Measurements from ENCODE around the gene ANXA2R. TPM values are rescaled to one million over a fixed set of nuclear protein-coding genes. Genes with fewer than 3 reads are reported as not detected.

ANXA2R gene
- total and polyA plus RNA-seq, 4 experiments from 2014 or later: 35.8 to 47.8 (median 45.2) TPM

GRCh38 chr5:43006424-43007202 lies 33.5 kb downstream of the ANXA2R start:
- Histone ChIP-seq H3K27me3 (ENCODE audit: insufficient read depth, low read length) (no peaks in the 10 kb centered on the region), H3K9me3 (ENCODE audit: control insufficient read depth in 1 of 2, low read length in 2 of 2) (no peaks in the 10 kb centered on the region), H3K36me3 (ENCODE audit: insufficient read depth, low read length) (no peaks in the 10 kb centered on the region), H3K27ac (ENCODE audit: low read depth, low read length) (peak overlapping the region; percentile 85), H3K4me3 (ENCODE audit: low read length in 2 of 2) (peak overlapping the region; percentile 66 to 84), H3K4me1 (ENCODE audit: insufficient read depth, low read length) (peaks cover 33% of the 10 kb centered on the region)
- H3K4me1 Mint-ChIP-seq: peaks cover 18 to 47% (median 30%) of the 10 kb centered on the region in 4 donors
- CTCF ChIA-PET (ENCODE audit: partially characterized antibody): interaction anchor here (1.1 to 5.3 kb wide), 12 partner anchors 7 to 98 kb away, joined by 3 to 149 read pairs (median 12); no protein-coding TSS in a partner anchor
- peak overlapping the region; percentile 90 to 99 (median 97) for H3K27ac Mint-ChIP-seq
- DNase-seq: no peak
- no peaks in the 10 kb centered on the region for H3K9me3 Mint-ChIP-seq
- intact Hi-C loops (cut with micrococcal nuclease): loop anchor here (5.0 kb wide), 1 partner anchor 116 kb away; the partner anchor contains the start of gene ZNF131
- POLR2A ChIA-PET (ENCODE audit: partially characterized antibody): interaction anchor here (0.7 to 6.5 kb wide), 15 partner anchors 13 to 478 kb away, joined by 3 to 893 read pairs (median 41); partner anchors contain the start of genes ANXA2R, HMGCS1, TMEM267 and ZNF131
- H3K4me3 Mint-ChIP-seq: peak overlapping the region; percentile 84 to 94 (median 91)
- H3K27me3 Mint-ChIP-seq: no peaks in the 10 kb centered on the region
- peaks cover 0 to 18% of the 10 kb centered on the region in 2 donors for H3K36me3 Mint-ChIP-seq

- H3K36me3 Mint-ChIP-seq: peaks cover 0 to 16% of the 10 kb centered on the region in 2 donors
- Histone ChIP-seq H3K4me3 (ENCODE audit: low read length in 2 of 2) (no peak overlapping the region), H3K27ac (ENCODE audit: low read depth, low read length) (no peak overlapping the region), H3K27me3 (ENCODE audit: insufficient read depth, low read length) (no peaks in the 10 kb centered on the region), H3K36me3 (ENCODE audit: insufficient read depth, low read length) (no peaks in the 10 kb centered on the region), H3K9me3 (ENCODE audit: control insufficient read depth in 1 of 2, low read length in 2 of 2) (no peaks in the 10 kb centered on the region), H3K4me1 (ENCODE audit: insufficient read depth, low read length) (peaks cover 17% of the 10 kb centered on the region)
- ChIA-PET CTCF (ENCODE audit: partially characterized antibody) (interaction anchor here (5.0 to 5.3 kb wide), 2 partner anchors 11 to 14 kb away, joined by 138 to 149 read pairs; no protein-coding TSS in a partner anchor), POLR2A (ENCODE audit: partially characterized antibody) (interaction anchor here (5.3 to 6.5 kb wide), 3 partner anchors 11 to 36 kb away, joined by 537 to 893 read pairs (median 765); partner anchors contain the start of gene ANXA2R)
- peak overlapping the region in 1 of 8 donors; percentile 27 for H3K4me3 Mint-ChIP-seq
- intact Hi-C loops (cut with micrococcal nuclease): loop anchor here (5.0 kb wide), 1 partner anchor 117 kb away; the partner anchor contains the start of gene ZNF131
- H3K27me3 Mint-ChIP-seq: no peaks in the 10 kb centered on the region
- H3K4me1 Mint-ChIP-seq: peaks cover 11 to 31% (median 16%) of the 10 kb centered on the region in 4 donors
- H3K9me3 Mint-ChIP-seq: no peaks in the 10 kb centered on the region
- no peak for DNase-seq
- peak overlapping the region in 1 of 7 donors; percentile 4 for H3K27ac Mint-ChIP-seq
Measured at GRCh38 chr5:43005031-43005430, 35.1 kb downstream of the ANXA2R start.

- no peaks in the 10 kb centered on the region for H3K36me3 Mint-ChIP-seq
- H3K36me3 ChIP-seq (ENCODE audit: insufficient read depth, low read length): no peaks in the 10 kb centered on the region
- H3K27me3 Mint-ChIP-seq: no peaks in the 10 kb centered on the region
- POLR2A ChIA-PET (ENCODE audit: partially characterized antibody): interaction anchor here (1.1 to 2.8 kb wide), 3 partner anchors 8 to 36 kb away, joined by 3 to 14 read pairs (median 3); no protein-coding TSS in a partner anchor
- H3K4me3 Mint-ChIP-seq: no peak overlapping the region
- CTCF ChIA-PET (ENCODE audit: partially characterized antibody): interaction anchor here (1.6 kb wide), 1 partner anchor 18 kb away, joined by 5 read pairs; no protein-coding TSS in a partner anchor
- H3K9me3 Mint-ChIP-seq: no peaks in the 10 kb centered on the region
- no peak overlapping the region for H3K27ac Mint-ChIP-seq
- no peak for DNase-seq
- no peak overlapping the region for H3K27ac ChIP-seq (ENCODE audit: low read depth, low read length)
- intact Hi-C loops (cut with micrococcal nuclease): no loop called here
- H3K9me3 ChIP-seq (ENCODE audit: control insufficient read depth in 1 of 2, low read length in 2 of 2): no peaks in the 10 kb centered on the region
- peaks cover under 1 to 14% (median 6%) of the 10 kb centered on the region in 4 donors for H3K4me1 Mint-ChIP-seq
- no peaks in the 10 kb centered on the region for H3K27me3 ChIP-seq (ENCODE audit: insufficient read depth, low read length)
- peaks cover 8% of the 10 kb centered on the region for H3K4me1 ChIP-seq (ENCODE audit: insufficient read depth, low read length)
- no peak overlapping the region for H3K4me3 ChIP-seq (ENCODE audit: low read length in 2 of 2)
Measured at GRCh38 chr5:43001748-43002147, 38.4 kb downstream of the ANXA2R start.

- POLR2A ChIA-PET (ENCODE audit: partially characterized antibody): interaction anchor here (13.4 kb wide), 1 partner anchor 22 kb away, joined by 991 read pairs; no protein-coding TSS in a partner anchor
Measured at GRCh38 chr5:43000914-43001313, 39.2 kb downstream of the ANXA2R start.

GRCh38 chr5:43000111-43000840 lies 39.8 kb downstream of the ANXA2R start:
- intact Hi-C loops (cut with micrococcal nuclease): no loop called here
- Mint-ChIP-seq H3K27me3 (no peaks in the 10 kb centered on the region), H3K36me3 (peaks cover 0 to 1% of the 10 kb centered on the region in 2 donors), H3K4me3 (no peak overlapping the region), H3K9me3 (no peaks in the 10 kb centered on the region), H3K27ac (peak overlapping the region in 1 of 7 donors; percentile 59), H3K4me1 (peaks cover 4 to 18% (median 9%) of the 10 kb centered on the region in 4 donors)
- no peak for DNase-seq
- Histone ChIP-seq H3K4me1 (ENCODE audit: insufficient read depth, low read length) (peaks cover 18% of the 10 kb centered on the region), H3K27me3 (ENCODE audit: insufficient read depth, low read length) (no peaks in the 10 kb centered on the region), H3K36me3 (ENCODE audit: insufficient read depth, low read length) (no peaks in the 10 kb centered on the region), H3K27ac (ENCODE audit: low read depth, low read length) (no peak overlapping the region), H3K9me3 (ENCODE audit: control insufficient read depth in 1 of 2, low read length in 2 of 2) (no peaks in the 10 kb centered on the region), H3K4me3 (ENCODE audit: low read length in 2 of 2) (no peak overlapping the region)
- CTCF ChIA-PET (ENCODE audit: partially characterized antibody): interaction anchor here (2.1 kb wide), 1 partner anchor 91 kb away, joined by 8 read pairs; no protein-coding TSS in a partner anchor
- POLR2A ChIA-PET (ENCODE audit: partially characterized antibody): interaction anchor here (12.9 to 13.4 kb wide), 2 partner anchors 8 to 23 kb away, joined by 765 to 991 read pairs; no protein-coding TSS in a partner anchor

More at GRCh38 chr5:43000914-43001313, 39.2 kb downstream of the ANXA2R start:
- Mint-ChIP-seq H3K36me3 (no peaks in the 10 kb centered on the region), H3K4me3 (no peak overlapping the region), H3K27me3 (no peaks in the 10 kb centered on the region), H3K4me1 (peaks cover 4 to 15% (median 7%) of the 10 kb centered on the region in 4 donors), H3K27ac (no peak overlapping the region), H3K9me3 (no peaks in the 10 kb centered on the region)
- no peak for DNase-seq
- Histone ChIP-seq H3K36me3 (ENCODE audit: insufficient read depth, low read length) (no peaks in the 10 kb centered on the region), H3K4me3 (ENCODE audit: low read length in 2 of 2) (no peak overlapping the region), H3K9me3 (ENCODE audit: control insufficient read depth in 1 of 2, low read length in 2 of 2) (no peaks in the 10 kb centered on the region), H3K27me3 (ENCODE audit: insufficient read depth, low read length) (no peaks in the 10 kb centered on the region), H3K27ac (ENCODE audit: low read depth, low read length) (no peak overlapping the region), H3K4me1 (ENCODE audit: insufficient read depth, low read length) (peaks cover 11% of the 10 kb centered on the region)
- CTCF ChIA-PET (ENCODE audit: partially characterized antibody): no interaction called here
- intact Hi-C loops (cut with micrococcal nuclease): no loop called here

GRCh38 chr5:42995360-42995751 lies 44.8 kb downstream of the ANXA2R start:
- Mint-ChIP-seq H3K4me3 (peak overlapping the region; percentile 93 to 100 (median 100)), H3K27ac (peak overlapping the region; percentile 98 to 100 (median 100)), H3K4me1 (peaks cover 10 to 61% (median 20%) of the 10 kb centered on the region in 4 donors), H3K36me3 (peaks cover 0 to 41% of the 10 kb centered on the region in 2 donors), H3K27me3 (no peaks in the 10 kb centered on the region), H3K9me3 (peaks cover 0 to 9% (median 0%) of the 10 kb centered on the region in 8 donors)
- peak overlapping the region; percentile 93 for H3K27ac ChIP-seq (ENCODE audit: low read depth, low read length)
- ChIA-PET CTCF (ENCODE audit: partially characterized antibody) (interaction anchor here (0.6 to 11.0 kb wide), 10 partner anchors 12 to 111 kb away, joined by 3 to 226 read pairs (median 46); partner anchors contain the start of gene ANXA2R), POLR2A (ENCODE audit: partially characterized antibody) (interaction anchor here (0.6 to 14.8 kb wide), 16 partner anchors 8 to 608 kb away, joined by 3 to 991 read pairs (median 58); partner anchors contain the start of genes ANXA2R, C5orf34, HMGCS1 and NNT)
- H3K36me3 ChIP-seq (ENCODE audit: insufficient read depth, low read length): no peaks in the 10 kb centered on the region
- DNase-seq: no peak
- H3K4me3 ChIP-seq (ENCODE audit: low read length in 2 of 2): peak overlapping the region; percentile 72 to 76
- H3K27me3 ChIP-seq (ENCODE audit: insufficient read depth, low read length): no peaks in the 10 kb centered on the region
- intact Hi-C loops (cut with micrococcal nuclease): loop anchor here (1.0 to 2.0 kb wide), 5 partner anchors 13 to 317 kb away; partner anchors contain the start of gene HMGCS1
- peaks cover 27% of the 10 kb centered on the region for H3K4me1 ChIP-seq (ENCODE audit: insufficient read depth, low read length)
- H3K9me3 ChIP-seq (ENCODE audit: control insufficient read depth in 1 of 2, low read length in 2 of 2): no peaks in the 10 kb centered on the region
